GM19324 (cell line): ENCODE results near the gene RAD23A.
A peak's percentile ranks its signal among the peaks of the same experiment; 100 is the strongest.
"Not testable (repeated sequence)": the region's sequence is repeated elsewhere in the genome, so short reads cannot be mapped to it uniquely, and the experiment has no call there.

Source experiments
- ATAC-seq: cut with Tn5 transposase; IDR thresholded peaks from one replicate; pipeline ENCODE4 v1.9.1; 2021; ENCODE audit warnings: mild to moderate bottlenecking, moderate library complexity; ENCODE audit not compliant: unreplicated experiment, low FRiP score

The RAD23A gene

GRCh38 chr19:12937093-12937926, 8.4 kb upstream of the RAD23A start:
- ATAC-seq = no peak

GRCh38 chr19:12937927-12938778, 7.5 kb upstream of the RAD23A start, which contains the start of gene CALR:
Gene CALR, plus strand, starts transcription at chr19:12938609. Its CDS starts 71 bp downstream, at chr19:12938680.
- peak; percentile 92 for ATAC-seq

GRCh38 chr19:12938779-12939601, 6.7 kb upstream of the RAD23A start:
- no peak for ATAC-seq

- no peak for ATAC-seq
These were observed 5.7 kb upstream of the RAD23A start for GRCh38 chr19:12939975-12940423.

GRCh38 chr19:12940897-12941296, 4.8 kb upstream of the RAD23A start:
- ATAC-seq = no peak

GRCh38 chr19:12943437-12944044, 2.1 kb upstream of the RAD23A start:
- no peak for ATAC-seq

- ATAC-seq = no peak
These were observed 1.5 kb upstream of the RAD23A start for GRCh38 chr19:12944104-12944674.

- ATAC-seq = peak; percentile 35
These were observed 545 bp downstream of the RAD23A start for GRCh38 chr19:12946092-12946721.

GRCh38 chr19:12946731-12947496, 1.3 kb downstream of the RAD23A start:
- ATAC-seq = no peak

GRCh38 chr19:12947702-12948611, 2.3 kb downstream of the RAD23A start:
- ATAC-seq = no peak

GRCh38 chr19:12948612-12949362, 3.1 kb downstream of the RAD23A start:
- ATAC-seq = no peak

- ATAC-seq = no peak
These were observed 4.0 kb downstream of the RAD23A start for GRCh38 chr19:12949363-12950283.

- ATAC-seq = not testable (repeated sequence)
These were observed 6.4 kb downstream of the RAD23A start for GRCh38 chr19:12952050-12952449.

- no peak for ATAC-seq
These were observed 7.0 kb downstream of the RAD23A start for GRCh38 chr19:12952488-12953137.

- no peak for ATAC-seq
These were observed 7.6 kb downstream of the RAD23A start for GRCh38 chr19:12953138-12953798.
